Endodermal cell (in vitro differentiated cells): ENCODE data around the gene PRICKLE2. TPM values are rescaled to one million over a fixed set of nuclear protein-coding genes. Genes with fewer than 3 reads are reported as not detected.

Experiments used
- DNase-seq: peaks from one replicate; pipeline ENCODE4 v3.0.0-alpha.2; 2017
- H3K27ac ChIP-seq: 2 replicates; pipeline ENCODE4 v1.5.1; 2013; ENCODE audit warnings: mild to moderate bottlenecking, low read depth, low read length, moderate library complexity
- H3K27me3 ChIP-seq: 2 replicates; pipeline ENCODE4 v1.6.1; 2013; ENCODE audit warnings: mild to moderate bottlenecking, low read length, moderate library complexity; ENCODE audit not compliant: insufficient read depth, control insufficient read depth, poor library complexity, severe bottlenecking
- H3K36me3 ChIP-seq: 2 replicates; pipeline ENCODE4 v1.7.0; 2013; ENCODE audit warnings: mild to moderate bottlenecking, low read length, moderate library complexity; ENCODE audit not compliant: control insufficient read depth, insufficient read depth
- H3K4me1 ChIP-seq: one replicate; pipeline ENCODE4 v1.7.0; 2013; ENCODE audit warnings: low read length; ENCODE audit not compliant: control insufficient read depth, insufficient read depth
- H3K4me3 ChIP-seq: 2 replicates; pipeline ENCODE4 v1.5.1; 2013; ENCODE audit warnings: mild to moderate bottlenecking, low read length, moderate library complexity
- H3K9ac ChIP-seq: 2 replicates; pipeline ENCODE4 v1.6.1; 2013; ENCODE audit warnings: mild to moderate bottlenecking, low read length, moderate library complexity; ENCODE audit not compliant: poor library complexity, severe bottlenecking; ENCODE audit errors: extremely low read depth
- H3K9me3 ChIP-seq: 2 replicates; pipeline ENCODE4 v1.6.1; 2013; ENCODE audit warnings: mild to moderate bottlenecking, low read length, moderate library complexity; ENCODE audit not compliant: control insufficient read depth
- H3K27ac Mint-ChIP-seq: 2 replicates; pipeline ENCODE4 v1.8.0; 2020; ENCODE audit warnings: mixed read lengths
- H3K27me3 Mint-ChIP-seq: 2 replicates; pipeline ENCODE4 v1.8.0; 2021; ENCODE audit warnings: mild to moderate bottlenecking, mixed read lengths; ENCODE audit not compliant: insufficient read depth
- H3K36me3 Mint-ChIP-seq: 2 replicates; pipeline ENCODE4 v1.8.0; 2020; ENCODE audit warnings: low read depth, mixed read lengths
- H3K4me1 Mint-ChIP-seq: 2 replicates; pipeline ENCODE4 v1.8.0; 2020; ENCODE audit warnings: mixed read lengths
- H3K4me3 Mint-ChIP-seq: 2 replicates; pipeline ENCODE4 v1.8.0; 2020; ENCODE audit warnings: mild to moderate bottlenecking, moderate library complexity, mixed read lengths
- H3K9me3 Mint-ChIP-seq: 2 replicates; pipeline ENCODE4 v1.8.0; 2020; ENCODE audit warnings: mild to moderate bottlenecking, mixed read lengths
- WGBS, 2 experiments: methylation state at CpG; one replicate each; pipeline versions ENCODE4 v1.1.5 to v1.1.7; 2013; ENCODE audit warnings: missing lambda C conversion rate in 2 of 2, mixed read lengths in 1 of 2; ENCODE audit not compliant: insufficient coverage in 1 of 2, insufficient read length in 1 of 2; 5-methylcytosine and 5-hydroxymethylcytosine counted together
- total RNA-seq, 2 donors: library from RNA; stranded (reverse); fragmentation: NEBNext Ultra II Directional in 1 of 2; extraction: Animal tissue kit (Norgen Biotek cat#: 25700) in 1 of 2; gene quantifications; 2 replicates in 1 of 2; 3 replicates in 1 of 2; pipeline ENCODE4 v1.2.1, GENCODE V29; 2021
- TF ChIP-seq, protein P1 (sequence below): fragments of 200-600 bp; sonication (generic); conservative IDR thresholded peaks from 2 replicates; pipeline ENCODE4 v1.5.0; 2021; ENCODE audit warnings: antibody characterized with exemption, mild to moderate bottlenecking

PRICKLE2 gene
- total RNA-seq, 2 donors from 2014 or later, result 8.5 to 10.4 TPM

DNA sequence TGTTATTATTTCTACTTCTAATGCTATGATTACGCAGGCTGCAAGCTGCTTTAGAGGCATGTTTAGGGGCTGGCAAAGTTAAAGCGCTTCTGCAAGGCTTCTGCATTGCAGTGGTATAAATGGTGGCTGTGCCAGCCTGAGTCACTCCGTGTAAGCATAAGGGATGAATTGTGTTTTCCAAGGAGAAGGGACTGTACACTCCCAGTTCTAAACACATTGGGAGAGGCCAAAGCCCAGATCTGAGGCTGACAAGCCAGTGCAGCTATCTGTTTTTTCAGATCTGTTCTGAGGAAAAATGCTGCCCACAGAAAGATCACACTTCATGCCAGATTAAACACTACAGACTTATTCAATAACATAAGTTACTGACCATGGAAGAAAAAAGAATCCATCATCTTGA, 83.8 kb downstream of the PRICKLE2 start:
- Mint-ChIP-seq H3K9me3 (no peaks in the 10 kb centered on the region), H3K36me3 (peaks cover 13% of the 10 kb centered on the region), H3K27me3 (no peaks in the 10 kb centered on the region), H3K4me1 (peaks cover 3% of the 10 kb centered on the region), H3K27ac (no peak overlapping the region), H3K4me3 (no peak overlapping the region)
- DNase-seq, result no peak
- H3K27ac ChIP-seq, result no peak overlapping the region
- no peak overlapping the region for H3K4me3 ChIP-seq
- no peaks in the 10 kb centered on the region for H3K27me3 ChIP-seq
- no peak overlapping the region for H3K9ac ChIP-seq
- WGBS, 2 experiments, result 76 to 89% methylated on average over 3 of the region's 3 CpGs
- TF ChIP-seq, protein P1, sequence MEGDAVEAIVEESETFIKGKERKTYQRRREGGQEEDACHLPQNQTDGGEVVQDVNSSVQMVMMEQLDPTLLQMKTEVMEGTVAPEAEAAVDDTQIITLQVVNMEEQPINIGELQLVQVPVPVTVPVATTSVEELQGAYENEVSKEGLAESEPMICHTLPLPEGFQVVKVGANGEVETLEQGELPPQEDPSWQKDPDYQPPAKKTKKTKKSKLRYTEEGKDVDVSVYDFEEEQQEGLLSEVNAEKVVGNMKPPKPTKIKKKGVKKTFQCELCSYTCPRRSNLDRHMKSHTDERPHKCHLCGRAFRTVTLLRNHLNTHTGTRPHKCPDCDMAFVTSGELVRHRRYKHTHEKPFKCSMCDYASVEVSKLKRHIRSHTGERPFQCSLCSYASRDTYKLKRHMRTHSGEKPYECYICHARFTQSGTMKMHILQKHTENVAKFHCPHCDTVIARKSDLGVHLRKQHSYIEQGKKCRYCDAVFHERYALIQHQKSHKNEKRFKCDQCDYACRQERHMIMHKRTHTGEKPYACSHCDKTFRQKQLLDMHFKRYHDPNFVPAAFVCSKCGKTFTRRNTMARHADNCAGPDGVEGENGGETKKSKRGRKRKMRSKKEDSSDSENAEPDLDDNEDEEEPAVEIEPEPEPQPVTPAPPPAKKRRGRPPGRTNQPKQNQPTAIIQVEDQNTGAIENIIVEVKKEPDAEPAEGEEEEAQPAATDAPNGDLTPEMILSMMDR, result no peak
- H3K4me1 ChIP-seq, result peaks cover 10% of the 10 kb centered on the region
- H3K9me3 ChIP-seq, result no peaks in the 10 kb centered on the region
- no peaks in the 10 kb centered on the region for H3K36me3 ChIP-seq

GRCh38 chr3:64140651-64141050, 84.6 kb downstream of the PRICKLE2 start:
- 94 to 100% methylated on average over 2 to 4 of the region's 4 CpGs for WGBS, 2 experiments
- Mint-ChIP-seq H3K4me3 (no peak overlapping the region), H3K36me3 (peaks cover 5% of the 10 kb centered on the region), H3K27me3 (no peaks in the 10 kb centered on the region), H3K4me1 (peaks cover 12% of the 10 kb centered on the region), H3K27ac (no peak overlapping the region), H3K9me3 (no peaks in the 10 kb centered on the region)
- no peak for DNase-seq
- Histone ChIP-seq H3K27ac (no peak overlapping the region), H3K9ac (no peak overlapping the region), H3K9me3 (no peaks in the 10 kb centered on the region), H3K27me3 (no peaks in the 10 kb centered on the region), H3K36me3 (no peaks in the 10 kb centered on the region), H3K4me1 (peaks cover 12% of the 10 kb centered on the region), H3K4me3 (no peak overlapping the region)
- TF ChIP-seq, protein P1, result no peak

DNA sequence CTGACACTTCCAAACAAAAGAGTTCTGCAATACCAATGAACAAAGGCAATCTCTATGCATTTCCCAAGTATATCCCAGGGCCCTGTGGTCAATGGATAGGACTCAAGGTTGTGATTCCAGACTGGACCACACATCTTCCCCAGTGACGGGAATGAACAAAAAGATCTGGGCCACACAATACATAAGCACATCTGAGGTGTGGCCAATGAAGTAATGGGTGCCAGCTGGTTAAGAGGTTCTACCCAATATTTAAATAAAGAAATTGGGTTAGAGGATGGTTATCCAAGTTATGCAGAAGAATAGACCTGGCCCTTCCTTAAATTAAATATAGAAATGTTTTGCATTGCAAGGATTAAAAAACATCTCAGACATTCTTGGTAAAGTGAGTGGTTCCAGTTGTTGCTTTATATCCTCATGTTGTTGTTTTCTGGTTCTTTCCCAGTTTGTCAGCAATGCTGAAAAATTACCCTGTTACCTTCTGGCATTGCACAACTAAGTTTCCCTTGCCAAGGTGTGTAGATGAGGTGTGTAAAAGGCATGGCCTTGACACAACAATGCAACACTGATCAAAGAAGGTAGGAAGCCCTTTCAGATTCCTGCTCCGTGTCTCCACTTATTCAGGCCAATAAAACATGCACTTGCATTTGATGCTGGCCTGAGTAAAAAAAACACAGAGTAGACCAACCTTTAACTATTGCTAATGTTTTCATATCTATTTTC, 86.5 kb downstream of the PRICKLE2 start:
- H3K36me3 Mint-ChIP-seq, result peaks cover 5% of the 10 kb centered on the region
- Histone ChIP-seq H3K36me3 (no peaks in the 10 kb centered on the region), H3K9me3 (no peaks in the 10 kb centered on the region), H3K4me3 (no peak overlapping the region), H3K4me1 (peaks cover 7% of the 10 kb centered on the region), H3K27me3 (no peaks in the 10 kb centered on the region), H3K9ac (no peak overlapping the region), H3K27ac (no peak overlapping the region)
- no peaks in the 10 kb centered on the region for H3K27me3 Mint-ChIP-seq
- no peak overlapping the region for H3K27ac Mint-ChIP-seq
- H3K4me3 Mint-ChIP-seq, result no peak overlapping the region
- 89 to 92% methylated on average over 1 to 2 of the region's 2 CpGs for WGBS, 2 experiments
- no peaks in the 10 kb centered on the region for H3K9me3 Mint-ChIP-seq
- DNase-seq, result peak; percentile 7
- TF ChIP-seq, protein P1, result no peak
- peaks cover 30% of the 10 kb centered on the region for H3K4me1 Mint-ChIP-seq
